ENCODE data around the gene PRRC2B.
A peak's percentile ranks its signal among the peaks of the same experiment; 100 is the strongest.

PRRC2B gene

GRCh38 chr9:131419716-131420115, 25.8 kb downstream of the PRRC2B start:
- no peak for TF ChIP-seq YY1 (IDR thresholded peaks at IDR 0.05; ENCODE audit: insufficient read depth, insufficient read length)
- no peak for TF ChIP-seq ZNF274 (IDR thresholded peaks at IDR 0.05; ENCODE audit: low read depth, low read length)
- TF ChIP-seq SUZ12 (IDR thresholded peaks at IDR 0.05; ENCODE audit: extremely low read depth, insufficient read depth, insufficient read length) = no peak
- Histone ChIP-seq H3K9me3 (ENCODE audit: insufficient read depth, low read length) (no peaks in the 10 kb centered on the region), H3K4me1 (ENCODE audit: insufficient read depth, insufficient read length) (peaks cover 37% of the 10 kb centered on the region), H3K36me3 (ENCODE audit: insufficient read depth, insufficient read length, low read length) (peaks cover 50% of the 10 kb centered on the region), H3K9ac (ENCODE audit: insufficient read length, low read depth) (no peak overlapping the region), H3K27me3 (ENCODE audit: insufficient read depth, insufficient read length) (no peaks in the 10 kb centered on the region), H3K4me3 (ENCODE audit: insufficient read length, low read depth) (no peak overlapping the region)
- DNase-seq (ENCODE audit: low read depth, low spot score) = no peak

DNA sequence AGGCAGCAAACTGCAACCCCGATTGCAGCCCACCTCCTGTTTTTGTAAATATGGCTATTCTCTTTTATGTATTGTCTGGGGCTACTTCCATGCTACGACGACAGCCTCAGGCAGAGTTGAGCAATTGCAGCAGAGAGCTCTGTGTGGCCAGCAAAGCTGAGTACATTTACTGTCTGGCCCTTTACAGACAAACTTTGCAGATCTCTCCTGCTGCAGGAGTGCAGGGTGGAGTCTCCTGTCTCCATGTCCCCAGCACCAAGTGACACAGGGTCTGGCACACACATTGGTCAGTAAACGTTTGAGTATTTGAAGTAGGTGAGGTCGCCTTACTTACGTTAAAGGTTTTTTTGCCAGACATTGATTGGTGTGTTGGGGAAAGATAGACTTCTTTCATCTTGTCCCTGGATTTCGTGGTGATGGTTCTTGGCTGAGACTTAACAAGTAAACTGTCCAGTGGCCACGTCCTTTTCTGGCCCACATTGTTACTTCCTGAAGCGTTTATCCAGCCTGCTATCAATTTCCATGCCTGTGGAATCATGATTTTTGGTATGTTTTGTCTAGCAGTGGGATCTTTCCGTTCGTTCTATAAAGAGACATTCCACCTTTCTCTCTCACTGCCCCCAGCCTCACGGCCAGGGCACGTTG, 27.2 kb downstream of the PRRC2B start:
- H3K9ac ChIP-seq (ENCODE audit: insufficient read length, low read depth) = peak overlapping the region; percentile 56
- peaks cover 51% of the 10 kb centered on the region for H3K36me3 ChIP-seq (ENCODE audit: insufficient read depth, insufficient read length, low read length)

GRCh38 chr9:131421691-131422090, 27.8 kb downstream of the PRRC2B start:
- Histone ChIP-seq H3K36me3 (ENCODE audit: insufficient read depth, insufficient read length, low read length) (peaks cover 56% of the 10 kb centered on the region), H3K9ac (ENCODE audit: insufficient read length, low read depth) (no peak overlapping the region), H3K9me3 (ENCODE audit: insufficient read depth, low read length) (no peaks in the 10 kb centered on the region), H3K27me3 (ENCODE audit: insufficient read depth, insufficient read length) (no peaks in the 10 kb centered on the region), H3K4me3 (ENCODE audit: insufficient read length, low read depth) (no peak overlapping the region), H3K4me1 (ENCODE audit: insufficient read depth, insufficient read length) (peaks cover 36% of the 10 kb centered on the region)
- no peak for TF ChIP-seq ZNF274 (IDR thresholded peaks at IDR 0.05; ENCODE audit: low read depth, low read length)
- no peak for TF ChIP-seq YY1 (IDR thresholded peaks at IDR 0.05; ENCODE audit: insufficient read depth, insufficient read length)
- TF ChIP-seq SUZ12 (IDR thresholded peaks at IDR 0.05; ENCODE audit: extremely low read depth, insufficient read depth, insufficient read length) = no peak
- DNase-seq (ENCODE audit: low read depth, low spot score) = no peak

More for the DNA sequence above, 27.2 kb downstream of the PRRC2B start:
- Histone ChIP-seq H3K4me3 (ENCODE audit: insufficient read length, low read depth) (no peak overlapping the region), H3K4me1 (ENCODE audit: insufficient read depth, insufficient read length) (peaks cover 34% of the 10 kb centered on the region), H3K27me3 (ENCODE audit: insufficient read depth, insufficient read length) (no peaks in the 10 kb centered on the region), H3K9me3 (ENCODE audit: insufficient read depth, low read length) (no peaks in the 10 kb centered on the region)
- no peak for TF ChIP-seq ZNF274 (IDR thresholded peaks at IDR 0.05; ENCODE audit: low read depth, low read length)
- no peak for TF ChIP-seq YY1 (IDR thresholded peaks at IDR 0.05; ENCODE audit: insufficient read depth, insufficient read length)
- no peak for TF ChIP-seq SUZ12 (IDR thresholded peaks at IDR 0.05; ENCODE audit: extremely low read depth, insufficient read depth, insufficient read length)
- DNase-seq (ENCODE audit: low read depth, low spot score) = no peak

GRCh38 chr9:131422241-131422792, 28.4 kb downstream of the PRRC2B start:
- no peaks in the 10 kb centered on the region for H3K27me3 ChIP-seq (ENCODE audit: insufficient read depth, insufficient read length)
- peaks cover 37% of the 10 kb centered on the region for H3K4me1 ChIP-seq (ENCODE audit: insufficient read depth, insufficient read length)
- H3K9ac ChIP-seq (ENCODE audit: insufficient read length, low read depth) = no peak overlapping the region
- DNase-seq (ENCODE audit: low read depth, low spot score) = no peak
- TF ChIP-seq SUZ12 (IDR thresholded peaks at IDR 0.05; ENCODE audit: extremely low read depth, insufficient read depth, insufficient read length) = no peak
- TF ChIP-seq YY1 (IDR thresholded peaks at IDR 0.05; ENCODE audit: insufficient read depth, insufficient read length) = no peak
- no peak for TF ChIP-seq ZNF274 (IDR thresholded peaks at IDR 0.05; ENCODE audit: low read depth, low read length)
- peaks cover 58% of the 10 kb centered on the region for H3K36me3 ChIP-seq (ENCODE audit: insufficient read depth, insufficient read length, low read length)
- H3K4me3 ChIP-seq (ENCODE audit: insufficient read length, low read depth) = no peak overlapping the region
- H3K9me3 ChIP-seq (ENCODE audit: insufficient read depth, low read length) = no peaks in the 10 kb centered on the region

GRCh38 chr9:131423171-131423581, 29.3 kb downstream of the PRRC2B start:
- no peak overlapping the region for H3K4me3 ChIP-seq (ENCODE audit: insufficient read length, low read depth)
- TF ChIP-seq SUZ12 (IDR thresholded peaks at IDR 0.05; ENCODE audit: extremely low read depth, insufficient read depth, insufficient read length) = no peak
- no peak for TF ChIP-seq ZNF274 (IDR thresholded peaks at IDR 0.05; ENCODE audit: low read depth, low read length)
- TF ChIP-seq YY1 (IDR thresholded peaks at IDR 0.05; ENCODE audit: insufficient read depth, insufficient read length) = no peak
- no peaks in the 10 kb centered on the region for H3K9me3 ChIP-seq (ENCODE audit: insufficient read depth, low read length)
- H3K9ac ChIP-seq (ENCODE audit: insufficient read length, low read depth) = no peak overlapping the region
- peaks cover 52% of the 10 kb centered on the region for H3K36me3 ChIP-seq (ENCODE audit: insufficient read depth, insufficient read length, low read length)
- DNase-seq (ENCODE audit: low read depth, low spot score) = no peak
- peaks cover 29% of the 10 kb centered on the region for H3K4me1 ChIP-seq (ENCODE audit: insufficient read depth, insufficient read length)
- no peaks in the 10 kb centered on the region for H3K27me3 ChIP-seq (ENCODE audit: insufficient read depth, insufficient read length)

DNA sequence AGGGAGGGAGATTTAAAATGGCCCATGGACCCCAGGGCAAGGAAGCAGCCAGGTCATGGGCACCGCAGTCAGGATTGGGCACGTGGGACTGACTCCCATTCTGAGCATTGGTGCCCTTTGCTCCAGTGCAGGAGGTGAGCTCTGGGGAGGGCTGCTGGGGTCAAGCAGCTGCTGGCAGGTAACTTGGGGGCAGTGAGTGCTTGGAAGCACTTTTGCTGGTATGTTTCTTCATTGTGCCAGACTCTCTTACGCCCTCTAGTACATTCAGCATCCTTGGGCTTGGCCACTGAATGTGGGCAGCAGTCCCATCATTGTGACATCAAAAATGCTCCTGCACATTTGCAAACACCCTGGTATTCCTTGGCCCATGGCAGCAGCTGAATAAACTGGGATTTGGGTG, 32.7 kb downstream of the PRRC2B start:
- no peak overlapping the region for H3K9ac ChIP-seq (ENCODE audit: insufficient read length, low read depth)
- peaks cover 49% of the 10 kb centered on the region for H3K36me3 ChIP-seq (ENCODE audit: insufficient read depth, insufficient read length, low read length)
- TF ChIP-seq ZNF274 (IDR thresholded peaks at IDR 0.05; ENCODE audit: low read depth, low read length) (no peak), YY1 (IDR thresholded peaks at IDR 0.05; ENCODE audit: insufficient read depth, insufficient read length) (no peak), SUZ12 (IDR thresholded peaks at IDR 0.05; ENCODE audit: extremely low read depth, insufficient read depth, insufficient read length) (no peak)
- H3K4me3 ChIP-seq (ENCODE audit: insufficient read length, low read depth) = no peak overlapping the region
- no peaks in the 10 kb centered on the region for H3K27me3 ChIP-seq (ENCODE audit: insufficient read depth, insufficient read length)
- peaks cover 15% of the 10 kb centered on the region for H3K4me1 ChIP-seq (ENCODE audit: insufficient read depth, insufficient read length)
- no peaks in the 10 kb centered on the region for H3K9me3 ChIP-seq (ENCODE audit: insufficient read depth, low read length)
- DNase-seq (ENCODE audit: low read depth, low spot score) = no peak

- DNase-seq (ENCODE audit: low read depth, low spot score) = no peak
- Histone ChIP-seq H3K36me3 (ENCODE audit: insufficient read depth, insufficient read length, low read length) (peaks cover 54% of the 10 kb centered on the region), H3K4me3 (ENCODE audit: insufficient read length, low read depth) (no peak overlapping the region), H3K4me1 (ENCODE audit: insufficient read depth, insufficient read length) (peaks cover 27% of the 10 kb centered on the region), H3K27me3 (ENCODE audit: insufficient read depth, insufficient read length) (no peaks in the 10 kb centered on the region), H3K9me3 (ENCODE audit: insufficient read depth, low read length) (no peaks in the 10 kb centered on the region), H3K9ac (ENCODE audit: insufficient read length, low read depth) (no peak overlapping the region)
- TF ChIP-seq ZNF274 (IDR thresholded peaks at IDR 0.05; ENCODE audit: low read depth, low read length) = no peak
- TF ChIP-seq SUZ12 (IDR thresholded peaks at IDR 0.05; ENCODE audit: extremely low read depth, insufficient read depth, insufficient read length) = no peak
- no peak for TF ChIP-seq YY1 (IDR thresholded peaks at IDR 0.05; ENCODE audit: insufficient read depth, insufficient read length)
Measured at GRCh38 chr9:131429121-131430012, 35.5 kb downstream of the PRRC2B start.
